Panc1 (cell line): ENCODE results near the gene TRIO. TPM values are rescaled to one million over a fixed set of nuclear protein-coding genes. Genes with fewer than 3 reads are reported as not detected.

Experiments
- ATAC-seq: fragments of 200-7000 bp; cut with Tn5 transposase; 2 replicates; pipeline ENCODE4 v1.9.1; 2020; ENCODE audit warnings: mild to moderate bottlenecking, moderate library complexity
- BruUV-seq: library from RNA; stranded (reverse); fragments of 400-500 nt; replicated peaks from 2 replicates; lab custom pipeline; 2021; lab: Mats Ljungman, UMichigan
- CTCF ChIA-PET: fragments of 300-600 bp; sonication (Branson Sonifier 250); formaldehyde crosslinking; loops from one replicate; lab custom pipeline; 2022; ENCODE audit warnings: antibody characterized with exemption; lab: Charles Lee
- POLR2A ChIA-PET: fragments of 300-600 bp; sonication (Branson Sonifier 250); formaldehyde crosslinking; loops from one replicate; lab custom pipeline; 2022; ENCODE audit warnings: antibody characterized with exemption; lab: Charles Lee
- DNase-seq: peaks from one replicate; pipeline ENCODE4 v3.0.0-alpha.2; 2010; ENCODE audit warnings: low read depth, low spot score
- H3K27ac ChIP-seq: 2 replicates; pipeline ENCODE4 v1.5.1; 2011; ENCODE audit warnings: mild to moderate bottlenecking, low read length, inconsistent platforms
- H3K27me3 ChIP-seq: fragments of 200-500 bp; sonication (Bioruptor generic); 2 replicates; pipeline ENCODE4 v1.6.0; 2014; ENCODE audit warnings: low read length, inconsistent platforms; ENCODE audit not compliant: control insufficient read depth, insufficient read depth
- H3K36me3 ChIP-seq: fragments of 200-500 bp; sonication (Bioruptor generic); 2 replicates; pipeline ENCODE4 v1.5.1; 2014; ENCODE audit warnings: inconsistent platforms, mild to moderate bottlenecking, low read length, moderate library complexity; ENCODE audit not compliant: control insufficient read depth, insufficient read depth
- H3K4me1 ChIP-seq: 2 replicates; pipeline ENCODE4 v1.5.1; 2011; ENCODE audit warnings: inconsistent platforms, mild to moderate bottlenecking, low read length, moderate library complexity; ENCODE audit not compliant: control insufficient read depth, insufficient read depth
- H3K4me3 ChIP-seq, 2 experiments: 2 replicates each; pipeline ENCODE4 v1.5.1; 2011 to 2012; ENCODE audit warnings: low read depth in 2 of 2, low read length in 2 of 2, mild to moderate bottlenecking in 2 of 2, inconsistent platforms in 1 of 2, moderate library complexity in 1 of 2
- H3K9me3 ChIP-seq: fragments of 200-500 bp; sonication (Bioruptor generic); 2 replicates; pipeline ENCODE4 v1.5.1; 2014; ENCODE audit warnings: low read depth, mild to moderate bottlenecking, inconsistent platforms, low read length, moderate library complexity; ENCODE audit not compliant: control insufficient read depth, insufficient read depth
- POLR2AphosphoS5 ChIP-seq: IDR thresholded peaks from 2 replicates; pipeline ENCODE4 v1.6.1; 2012; ENCODE audit warnings: mild to moderate bottlenecking, low read depth, low read length, moderate library complexity
- REST ChIP-seq, 2 experiments: IDR thresholded peaks; 2 replicates each; pipeline ENCODE4 v1.6.1; 2011 to 2012; ENCODE audit warnings: low read depth in 2 of 2, control low read depth in 1 of 2, low read length in 1 of 2, mild to moderate bottlenecking in 1 of 2, moderate library complexity in 1 of 2; ENCODE audit not compliant: insufficient read depth in 1 of 2
- SIN3A ChIP-seq: IDR thresholded peaks from 2 replicates; pipeline ENCODE4 v1.6.1; 2012; ENCODE audit warnings: low read depth, mild to moderate bottlenecking, low read length, moderate library complexity, borderline replicate concordance; ENCODE audit not compliant: insufficient read depth
- TCF7L2 ChIP-seq: IDR thresholded peaks from 2 replicates; pipeline ENCODE4 v1.6.1; 2011; ENCODE audit warnings: mild to moderate bottlenecking, low read depth, low read length, inconsistent platforms
- in situ Hi-C: cut with HindIII; loops from 2 replicates; pipeline ENCODE4 v1.10.0; 2016; ENCODE audit warnings: low sequenced_read_pairs, low pct_unique_long_range_greater_than_20kb
- intact Hi-C: fragments of 100-400 bp; cut with micrococcal nuclease; formaldehyde crosslinking; loops from one replicate; pipeline ENCODE4 v1.10.0; 2022; ENCODE audit not compliant: unreplicated experiment
- total RNA-seq: library from RNA; stranded (reverse); gene quantifications from one replicate; pipeline ENCODE4 v1.2.1, GENCODE V29; 2021; ENCODE audit not compliant: unreplicated experiment
- TF ChIP-seq, protein P1 (sequence below): fragments of 450-650 bp; IDR thresholded peaks from 2 replicates; pipeline ENCODE4 v1.5.1; 2017; ENCODE audit warnings: mild to moderate bottlenecking

TRIO gene
- total RNA-seq, 1 experiment from 2014 or later = 349 TPM

DNA sequence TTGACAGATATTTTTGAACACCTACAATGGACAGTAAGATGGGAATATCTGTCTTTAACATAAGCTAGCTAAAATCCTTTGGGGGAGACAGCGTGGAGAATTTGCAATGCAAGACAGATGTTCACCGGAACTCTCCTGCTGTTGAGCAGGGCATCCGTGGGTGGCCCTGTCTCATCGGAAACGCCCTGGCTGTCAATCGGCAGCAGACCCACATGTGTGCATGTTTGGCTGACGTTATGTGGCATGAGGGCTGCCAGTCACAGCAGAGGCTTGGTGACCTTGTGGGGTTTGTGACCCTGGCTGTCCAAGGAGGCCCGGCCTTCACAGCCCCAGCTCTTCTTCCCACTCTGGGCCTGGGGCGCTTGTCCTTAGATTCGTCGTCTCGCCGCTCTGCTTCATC, 308.7 kb downstream of the TRIO start:
- no TSS peak for BruUV-seq
- Histone ChIP-seq H3K27ac (no peak overlapping the region; the same call in 1 of the 2 replicates), H3K27me3 (no peaks in the 10 kb centered on the region), H3K9me3 (no peaks in the 10 kb centered on the region; the same call in 1 of the 2 replicates), H3K4me3 (no peak overlapping the region), H3K4me1 (peaks cover 4% of the 10 kb centered on the region; the same call in 1 of the 2 replicates), H3K36me3 (peaks cover 43% of the 10 kb centered on the region)
- POLR2A ChIA-PET = no interaction called here
- TF ChIP-seq POLR2AphosphoS5 (no peak), SIN3A (no peak), TCF7L2 (no peak), REST (IDR thresholded peaks at IDR 0.05; ENCODE audit: insufficient read depth in 1 of 2, low read depth in 2 of 2, low read length in 1 of 2) (no peak)
- TF ChIP-seq, protein P1, sequence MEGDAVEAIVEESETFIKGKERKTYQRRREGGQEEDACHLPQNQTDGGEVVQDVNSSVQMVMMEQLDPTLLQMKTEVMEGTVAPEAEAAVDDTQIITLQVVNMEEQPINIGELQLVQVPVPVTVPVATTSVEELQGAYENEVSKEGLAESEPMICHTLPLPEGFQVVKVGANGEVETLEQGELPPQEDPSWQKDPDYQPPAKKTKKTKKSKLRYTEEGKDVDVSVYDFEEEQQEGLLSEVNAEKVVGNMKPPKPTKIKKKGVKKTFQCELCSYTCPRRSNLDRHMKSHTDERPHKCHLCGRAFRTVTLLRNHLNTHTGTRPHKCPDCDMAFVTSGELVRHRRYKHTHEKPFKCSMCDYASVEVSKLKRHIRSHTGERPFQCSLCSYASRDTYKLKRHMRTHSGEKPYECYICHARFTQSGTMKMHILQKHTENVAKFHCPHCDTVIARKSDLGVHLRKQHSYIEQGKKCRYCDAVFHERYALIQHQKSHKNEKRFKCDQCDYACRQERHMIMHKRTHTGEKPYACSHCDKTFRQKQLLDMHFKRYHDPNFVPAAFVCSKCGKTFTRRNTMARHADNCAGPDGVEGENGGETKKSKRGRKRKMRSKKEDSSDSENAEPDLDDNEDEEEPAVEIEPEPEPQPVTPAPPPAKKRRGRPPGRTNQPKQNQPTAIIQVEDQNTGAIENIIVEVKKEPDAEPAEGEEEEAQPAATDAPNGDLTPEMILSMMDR = no peak
- DNase-seq (no peak), ATAC-seq (no peak)
- intact Hi-C loops = no loop called here
- in situ Hi-C loops = no loop called here
- CTCF ChIA-PET = no interaction called here

- DNase-seq (no peak), ATAC-seq (no peak)
- Histone ChIP-seq H3K9me3 (no peaks in the 10 kb centered on the region; the same call in 1 of the 2 replicates), H3K4me1 (peaks cover 4% of the 10 kb centered on the region; the same call in 1 of the 2 replicates), H3K27me3 (no peaks in the 10 kb centered on the region), H3K36me3 (peaks cover 42% of the 10 kb centered on the region), H3K4me3 (no peak overlapping the region), H3K27ac (peak overlapping the region; percentile 23; the same call in 1 of the 2 replicates)
- CTCF ChIA-PET = no interaction called here
- TF ChIP-seq POLR2AphosphoS5 = no peak
- TF ChIP-seq, protein P1 = no peak
- no peak for TF ChIP-seq REST (IDR thresholded peaks at IDR 0.05; ENCODE audit: insufficient read depth in 1 of 2, low read depth in 2 of 2, low read length in 1 of 2)
- no peak for TF ChIP-seq SIN3A
- TF ChIP-seq TCF7L2 = no peak
- no TSS peak for BruUV-seq
- POLR2A ChIA-PET = no interaction called here
- in situ Hi-C loops = no loop called here
- intact Hi-C loops = no loop called here
Observed at GRCh38 chr5:14452685-14453454, 309.7 kb downstream of the TRIO start.
